H1 (cell line): ENCODE measurements around the gene CCL1.

Experiments used
- CBX5 ChIP-seq: fragments of 300-800, 300-1000 bp; sonication (generic); IDR thresholded peaks from 2 replicates; pipeline ENCODE4 v1.7.1; 2016; ENCODE audit warnings: antibody characterized with exemption, low read length, low read depth
- CHD2 ChIP-seq: IDR thresholded peaks from 2 replicates; pipeline ENCODE4 v1.6.1; 2012; ENCODE audit warnings: low read length, improper control_type of control experiment
- CTCF ChIP-seq, 3 experiments: IDR thresholded peaks; 1 replicate in 2 of 3; 2 replicates in 1 of 3; pipeline versions ENCODE4 v1.5.1 to v1.6.1; 2011; ENCODE audit warnings: low read length in 3 of 3, mild to moderate bottlenecking in 3 of 3, inconsistent platforms in 2 of 3, low read depth in 1 of 3, moderate library complexity in 1 of 3; ENCODE audit not compliant: insufficient read depth in 1 of 3; ENCODE audit errors: control extremely low read depth in 1 of 3
- EP300 ChIP-seq, 2 experiments: IDR thresholded peaks; 1 replicate in 1 of 2; 2 replicates in 1 of 2; pipeline ENCODE4 v1.6.1; 2011 to 2012; ENCODE audit warnings: low read depth in 2 of 2, low read length in 2 of 2, mild to moderate bottlenecking in 2 of 2, borderline replicate concordance in 1 of 2, inconsistent platforms in 1 of 2, moderate library complexity in 1 of 2
- POLR2A ChIP-seq, 2 experiments: IDR thresholded peaks; 1 replicate in 1 of 2; 2 replicates in 1 of 2; pipeline ENCODE4 v1.6.1; 2011; ENCODE audit warnings: low read depth in 2 of 2, low read length in 2 of 2, mild to moderate bottlenecking in 2 of 2; ENCODE audit errors: control extremely low read depth in 1 of 2
- RAD21 ChIP-seq, 2 experiments: IDR thresholded peaks in 1 of 2; conservative IDR thresholded peaks in 1 of 2; 2 replicates each; pipeline ENCODE4 v1.6.1; 2011; ENCODE audit warnings: low read depth in 2 of 2, low read length in 2 of 2, improper control_type of control experiment in 1 of 2, inconsistent platforms in 1 of 2, mild to moderate bottlenecking in 1 of 2, moderate library complexity in 1 of 2
- RFX5 ChIP-seq: IDR thresholded peaks from 2 replicates; pipeline ENCODE4 v1.6.1; 2011; ENCODE audit warnings: low read depth, low read length, improper control_type of control experiment, borderline replicate concordance
- RXRA ChIP-seq: IDR thresholded peaks from 2 replicates; pipeline ENCODE4 v1.6.1; 2011; ENCODE audit warnings: low read depth, mild to moderate bottlenecking, low read length, moderate library complexity; ENCODE audit not compliant: insufficient read depth
- SP2 ChIP-seq: IDR thresholded peaks from 2 replicates; pipeline ENCODE4 v1.6.1; 2012; ENCODE audit warnings: mild to moderate bottlenecking, low read length, inconsistent platforms
- TAF7 ChIP-seq: optimal IDR thresholded peaks from 2 replicates; pipeline ENCODE3; 2011; ENCODE audit warnings: low read depth, mild to moderate bottlenecking, inconsistent platforms, low read length, moderate library complexity, borderline replicate concordance
- TF ChIP-seq, protein P1 (sequence below): IDR thresholded peaks from 2 replicates; pipeline ENCODE4 v1.6.1; 2012; ENCODE audit warnings: inconsistent platforms

GRCh38 chr17:34337701-34338100, 25.3 kb downstream of the CCL1 start:
- TF ChIP-seq RAD21 (IDR thresholded peaks at IDR 0.05 in 1 of 2, conservative IDR thresholded peaks at IDR 0.05 in 1 of 2; ENCODE audit: low read depth in 2 of 2, low read length in 2 of 2) (no peak), CTCF (IDR thresholded peaks at IDR 0.05; ENCODE audit: control extremely low read depth in 1 of 3, insufficient read depth in 1 of 3, low read depth in 1 of 3, low read length in 3 of 3) (no peak), RXRA (no peak), SP2 (no peak), EP300 (IDR thresholded peaks at IDR 0.05; ENCODE audit: borderline replicate concordance in 1 of 2, low read depth in 2 of 2, low read length in 2 of 2) (no peak), RFX5 (no peak), TAF7 (no peak), POLR2A (IDR thresholded peaks at IDR 0.05; ENCODE audit: control extremely low read depth in 1 of 2, low read depth in 2 of 2, low read length in 2 of 2) (no peak), CBX5 (no peak), CHD2 (no peak)
- TF ChIP-seq, protein P1, sequence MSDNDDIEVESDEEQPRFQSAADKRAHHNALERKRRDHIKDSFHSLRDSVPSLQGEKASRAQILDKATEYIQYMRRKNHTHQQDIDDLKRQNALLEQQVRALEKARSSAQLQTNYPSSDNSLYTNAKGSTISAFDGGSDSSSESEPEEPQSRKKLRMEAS = no peak
